H1 (cell line): ENCODE measurements around the gene IGFBP1. TPM values are rescaled to one million over a fixed set of nuclear protein-coding genes. Genes with fewer than 3 reads are reported as not detected.

Source experiments
- ASH2L ChIP-seq: fragments of 200-600, 300-600 bp; sonication (generic); IDR thresholded peaks from one replicate; pipeline ENCODE4 v1.7.1; 2017; ENCODE audit warnings: low read length
- ATF2 ChIP-seq: IDR thresholded peaks from 2 replicates; pipeline ENCODE4 v1.6.1; 2012; ENCODE audit warnings: low read length, inconsistent platforms
- CTCF ChIP-seq, 3 experiments: IDR thresholded peaks; 1 replicate in 2 of 3; 2 replicates in 1 of 3; pipeline versions ENCODE4 v1.5.1 to v1.6.1; 2011; ENCODE audit warnings: low read length in 3 of 3, mild to moderate bottlenecking in 3 of 3, inconsistent platforms in 2 of 3, low read depth in 1 of 3, moderate library complexity in 1 of 3; ENCODE audit not compliant: insufficient read depth in 1 of 3; ENCODE audit errors: control extremely low read depth in 1 of 3
- EGR1 ChIP-seq: IDR thresholded peaks from 2 replicates; pipeline ENCODE4 v1.6.1; 2011; ENCODE audit warnings: low read depth, low read length, borderline replicate concordance
- GTF2F1 ChIP-seq: IDR thresholded peaks from 2 replicates; pipeline ENCODE4 v1.6.1; 2012; ENCODE audit warnings: low read depth, low read length, improper control_type of control experiment, borderline replicate concordance
- RXRA ChIP-seq: IDR thresholded peaks from 2 replicates; pipeline ENCODE4 v1.6.1; 2011; ENCODE audit warnings: low read depth, mild to moderate bottlenecking, low read length, moderate library complexity; ENCODE audit not compliant: insufficient read depth
- SAP30 ChIP-seq: fragments of 300-600 bp; sonication (generic); IDR thresholded peaks from 2 replicates; pipeline ENCODE4 v1.7.1; 2012; ENCODE audit warnings: low read length, moderate library complexity, mild to moderate bottlenecking, inconsistent platforms; ENCODE audit not compliant: insufficient read depth, insufficient replicate concordance
- SP2 ChIP-seq: IDR thresholded peaks from 2 replicates; pipeline ENCODE4 v1.6.1; 2012; ENCODE audit warnings: mild to moderate bottlenecking, low read length, inconsistent platforms
- SUZ12 ChIP-seq: fragments of 200-600 bp; sonication (generic); IDR thresholded peaks from 2 replicates; pipeline ENCODE4 v1.6.1; 2012; ENCODE audit warnings: mild to moderate bottlenecking, inconsistent platforms, low read length, moderate library complexity, mixed read lengths
- ZNF274 ChIP-seq: IDR thresholded peaks from 2 replicates; pipeline ENCODE4 v1.7.0; 2012; ENCODE audit warnings: low read length, borderline replicate concordance; ENCODE audit errors: extremely low read depth
- polyA plus RNA-seq, 7 experiments: library from polyadenylated mRNA; depleted of rRNA in 3 of 7; stranded (reverse) in 5 of 7; unstranded in 2 of 7; fragments of >200 nt in 5 of 7; fragments of 200-250 nt in 2 of 7; gene quantifications; 1 replicate in 5 of 7; 2 replicates in 1 of 7; 4 replicates in 1 of 7; pipeline versions ENCODE4 v1.2.1 to v1.2.3, GENCODE V29; 2011 to 2013; ENCODE audit warnings: missing spikeins in 2 of 7, mixed read lengths in 2 of 7
- total RNA-seq: library from RNA; stranded (reverse); fragmentation: NEBNext Ultra II Directional; extraction: Animal tissue kit (Norgen Biotek cat#: 25700); gene quantifications from 2 replicates; pipeline ENCODE4 v1.2.1, GENCODE V29; 2021

Gene IGFBP1
- total and polyA plus RNA-seq, 2 of the 8 experiments (the other 6 are each of a cell fraction or from before 2014, with no cell fraction given): not detected

DNA sequence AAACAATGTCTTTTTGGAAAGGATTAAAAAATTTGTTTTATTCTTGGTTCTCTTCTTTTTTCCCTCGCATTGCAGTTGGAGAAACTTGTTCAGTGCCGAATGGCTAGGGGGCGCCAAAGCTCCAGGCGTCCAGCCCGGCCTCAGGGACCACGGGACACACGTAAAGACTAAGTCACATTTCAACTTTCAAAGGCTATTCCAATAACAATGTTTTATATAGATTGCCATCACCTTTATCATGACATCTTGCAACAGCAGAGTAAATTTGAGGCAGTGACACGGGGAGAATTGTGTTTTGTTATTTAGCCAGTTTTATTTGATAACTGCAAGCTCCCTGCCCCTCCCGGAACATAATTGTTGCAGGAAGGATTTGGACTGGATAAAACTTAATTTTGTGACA, 35.0 kb downstream of the IGFBP1 start (continued):
- TF ChIP-seq ASH2L (no peak), ATF2 (no peak), GTF2F1 (no peak), SUZ12 (no peak), ZNF274 (no peak), RXRA (no peak), SP2 (no peak), SAP30 (no peak), EGR1 (0 out of 2 replicates have a peak, but pooled peaks have one; percentile 10), CTCF (IDR thresholded peaks at IDR 0.05; ENCODE audit: control extremely low read depth in 1 of 3, insufficient read depth in 1 of 3, low read depth in 1 of 3, low read length in 3 of 3) (peak; percentile 74 to 86 (median 85))
